HepG2 (cell line): ENCODE results near the gene GAB3.

Source experiments
- ARID5B ChIP-seq: IDR thresholded peaks from 2 replicates; pipeline ENCODE4 v1.4.0; 2020; ENCODE audit warnings: mild to moderate bottlenecking, missing genetic modification reagents
- BHLHE40 ChIP-seq: IDR thresholded peaks from 2 replicates; pipeline ENCODE4 v1.6.1; 2011; ENCODE audit warnings: low read length, improper control_type of control experiment
- GTF2F1 ChIP-seq: fragments of 150-350 bp; IDR thresholded peaks from 2 replicates; pipeline ENCODE4 v1.6.1; 2014; ENCODE audit warnings: low read length
- MNT ChIP-seq: fragments of 450-650 bp; IDR thresholded peaks from 2 replicates; pipeline ENCODE4 v1.6.1; 2016
- NFRKB ChIP-seq: fragments of 450-650 bp; IDR thresholded peaks from 2 replicates; pipeline ENCODE4 v1.6.1; 2017
- POLR2A ChIP-seq, 2 experiments: IDR thresholded peaks; 2 replicates each; pipeline ENCODE4 v1.6.1; 2011; ENCODE audit warnings: low read depth in 2 of 2, low read length in 2 of 2, mild to moderate bottlenecking in 1 of 2, moderate library complexity in 1 of 2; ENCODE audit not compliant: insufficient read depth in 1 of 2
- ZNF296 ChIP-seq: sonication (generic); formaldehyde crosslinking; conservative IDR thresholded peaks from 2 replicates; pipeline ENCODE4 v1.5.0; 2020; ENCODE audit warnings: mild to moderate bottlenecking, missing genetic modification reagents
- TF ChIP-seq, protein P1 (sequence below): sonication (generic); formaldehyde crosslinking; IDR thresholded peaks from 2 replicates; pipeline ENCODE4 v1.4.0; 2020; ENCODE audit warnings: missing genetic modification reagents, borderline replicate concordance

DNA sequence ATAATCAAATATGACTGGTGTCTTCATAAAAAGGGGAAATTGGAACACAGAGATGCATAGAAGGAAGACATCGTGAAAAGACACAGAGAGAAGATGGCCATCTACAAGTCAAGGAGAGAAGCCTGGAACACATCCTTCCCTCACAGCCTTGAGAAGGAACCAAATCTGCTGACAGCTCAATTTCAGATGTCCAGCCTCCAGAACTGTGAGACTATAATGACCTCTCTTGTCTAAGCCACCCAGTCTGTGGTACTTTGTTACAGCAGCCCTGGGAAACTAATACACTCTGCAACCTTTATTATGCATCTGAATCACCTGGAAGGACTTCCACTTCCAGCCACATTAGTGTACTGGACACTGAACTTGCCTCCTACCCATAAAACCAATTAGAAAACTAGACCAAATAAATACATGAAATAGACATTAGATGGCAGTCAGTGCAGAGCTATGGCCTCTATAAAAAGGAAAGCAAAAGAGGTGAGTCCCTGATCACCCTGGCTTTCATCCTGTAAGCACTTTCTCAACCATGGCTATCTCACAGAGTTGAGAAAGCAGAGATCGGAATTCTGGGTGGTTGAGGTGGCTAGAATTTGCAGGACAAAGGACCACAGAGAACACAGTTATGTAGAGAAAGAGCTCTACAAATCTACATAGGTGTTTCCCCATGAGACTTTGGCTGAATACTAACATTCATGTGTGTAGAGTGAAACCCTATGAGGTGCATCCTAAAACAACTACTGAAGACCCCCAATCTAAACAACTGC, 25.7 kb downstream of the GAB3 start:
- no peak for TF ChIP-seq ZNF296 (CRISPR knock-in tag)
- TF ChIP-seq BHLHE40: no peak
- TF ChIP-seq, protein P1, sequence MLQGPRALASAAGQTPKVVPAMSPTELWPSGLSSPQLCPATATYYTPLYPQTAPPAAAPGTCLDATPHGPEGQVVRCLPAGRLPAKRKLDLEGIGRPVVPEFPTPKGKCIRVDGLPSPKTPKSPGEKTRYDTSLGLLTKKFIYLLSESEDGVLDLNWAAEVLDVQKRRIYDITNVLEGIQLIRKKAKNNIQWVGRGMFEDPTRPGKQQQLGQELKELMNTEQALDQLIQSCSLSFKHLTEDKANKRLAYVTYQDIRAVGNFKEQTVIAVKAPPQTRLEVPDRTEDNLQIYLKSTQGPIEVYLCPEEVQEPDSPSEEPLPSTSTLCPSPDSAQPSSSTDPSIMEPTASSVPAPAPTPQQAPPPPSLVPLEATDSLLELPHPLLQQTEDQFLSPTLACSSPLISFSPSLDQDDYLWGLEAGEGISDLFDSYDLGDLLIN (CRISPR knock-in tag): no peak
- TF ChIP-seq POLR2A (IDR thresholded peaks at IDR 0.05; ENCODE audit: insufficient read depth in 1 of 2, low read depth in 2 of 2, low read length in 2 of 2): no peak
- no peak for TF ChIP-seq NFRKB
- no peak for TF ChIP-seq GTF2F1
- TF ChIP-seq MNT: no peak
- no peak for TF ChIP-seq ARID5B (CRISPR knock-in tag)
